CD4-positive, alpha-beta memory T cell (primary cell): ENCODE measurements around the gene SLC2A4. TPM values are rescaled to one million over a fixed set of nuclear protein-coding genes. Genes with fewer than 3 reads are reported as not detected.

Source experiments
- CTCF ChIA-PET: fragments of 350-600 bp; sonication (Branson Sonifier 250); formaldehyde crosslinking; loops from one replicate; lab custom pipeline; 2021; ENCODE audit warnings: inconsistent platforms; ENCODE audit not compliant: partially characterized antibody; lab: Charles Lee
- POLR2A ChIA-PET: fragments of 350-600 bp; sonication (Branson Sonifier 250); formaldehyde crosslinking; loops from one replicate; lab custom pipeline; 2021; ENCODE audit not compliant: partially characterized antibody; lab: Charles Lee
- DNase-seq, 5 donors: peaks; one replicate each; pipeline versions ENCODE4 v3.0.0 to v3.0.0-alpha.2; 2020 to 2022; ENCODE audit warnings: mixed read lengths in 1 of 5
- H3K27ac ChIP-seq: one replicate; pipeline ENCODE4 v1.7.0; 2013; ENCODE audit warnings: low read depth, low read length
- H3K27me3 ChIP-seq: 2 replicates; pipeline ENCODE4 v1.7.0; 2013; ENCODE audit warnings: mild to moderate bottlenecking, low read length, moderate library complexity; ENCODE audit not compliant: insufficient read depth
- H3K36me3 ChIP-seq: 2 replicates; pipeline ENCODE4 v1.7.0; 2013; ENCODE audit warnings: mild to moderate bottlenecking, low read length, moderate library complexity; ENCODE audit not compliant: insufficient read depth
- H3K4me1 ChIP-seq: 2 replicates; pipeline ENCODE4 v1.7.0; 2013; ENCODE audit warnings: mild to moderate bottlenecking, low read length, moderate library complexity; ENCODE audit not compliant: insufficient read depth
- H3K4me3 ChIP-seq, 2 donors: one replicate each; pipeline ENCODE4 v1.7.0; 2013; ENCODE audit warnings: low read length in 2 of 2, mild to moderate bottlenecking in 1 of 2
- H3K9me3 ChIP-seq, 2 donors: one replicate each; pipeline ENCODE4 v1.7.0; 2013; ENCODE audit warnings: low read length in 2 of 2, control low read depth in 1 of 2; ENCODE audit not compliant: control insufficient read depth in 1 of 2
- H3K27ac Mint-ChIP-seq, 7 donors: one replicate each; pipeline ENCODE4 v1.8.0; 2020 to 2021; ENCODE audit warnings: mixed read lengths in 7 of 7, mild to moderate bottlenecking in 6 of 7, inconsistent platforms in 3 of 7, moderate library complexity in 3 of 7
- H3K27me3 Mint-ChIP-seq, 2 donors: one replicate each; pipeline ENCODE4 v1.8.0; 2020 to 2021; ENCODE audit warnings: mixed read lengths in 2 of 2
- H3K36me3 Mint-ChIP-seq, 2 donors: one replicate each; pipeline ENCODE4 v1.8.0; 2020 to 2021; ENCODE audit warnings: mixed read lengths in 2 of 2, inconsistent platforms in 1 of 2, mild to moderate bottlenecking in 1 of 2
- H3K4me1 Mint-ChIP-seq, 4 donors: one replicate each; pipeline ENCODE4 v1.8.0; 2020 to 2021; ENCODE audit warnings: mixed read lengths in 4 of 4, mild to moderate bottlenecking in 1 of 4
- H3K4me3 Mint-ChIP-seq, 8 donors: one replicate each; pipeline ENCODE4 v1.8.0; 2020 to 2021; ENCODE audit warnings: mixed read lengths in 8 of 8, mild to moderate bottlenecking in 7 of 8, moderate library complexity in 6 of 8, inconsistent platforms in 3 of 8
- H3K9me3 Mint-ChIP-seq, 8 donors: one replicate each; pipeline ENCODE4 v1.8.0; 2020 to 2021; ENCODE audit warnings: mixed read lengths in 8 of 8, mild to moderate bottlenecking in 5 of 8, inconsistent platforms in 3 of 8, moderate library complexity in 1 of 8
- intact Hi-C: fragments of 100-400 bp; cut with micrococcal nuclease; formaldehyde crosslinking; loops from one replicate; pipeline ENCODE4 v1.15.1; 2023
- polyA plus RNA-seq, 2 donors: library from polyadenylated mRNA; unstranded; fragments of 300-500 nt; fragmentation: Illumina TruSeq; gene quantifications; one replicate each; pipeline ENCODE4 v1.2.3, GENCODE V29; 2021
- total RNA-seq, 2 experiments: library from RNA; stranded (reverse); gene quantifications; one replicate each; pipeline ENCODE4 v1.2.3, GENCODE V29; 2021

SLC2A4 gene
- total and polyA plus RNA-seq, 4 experiments from 2014 or later: not detected

DNA sequence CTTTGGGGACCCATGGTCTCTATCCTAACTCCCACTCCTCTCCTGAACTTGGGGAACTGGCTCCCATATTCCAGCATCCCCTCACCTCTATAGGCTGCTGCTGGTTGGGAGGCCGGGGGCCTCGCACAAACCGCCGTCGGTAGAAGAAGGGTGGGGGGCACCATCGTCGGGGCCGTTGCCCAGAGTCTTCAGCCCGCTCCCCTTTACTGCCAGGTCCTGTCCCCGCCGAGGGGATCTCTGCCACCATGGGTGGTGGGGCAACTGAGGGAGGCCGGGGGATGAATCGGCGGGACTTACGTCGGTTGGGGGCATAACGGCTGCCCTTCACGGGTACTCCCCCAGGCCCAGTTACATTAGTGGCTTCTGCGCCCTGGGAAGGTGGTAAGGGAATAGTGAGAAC lies 8.6 kb downstream of the SLC2A4 start:
- no peak overlapping the region for H3K27ac Mint-ChIP-seq
- H3K4me3 ChIP-seq: no peak overlapping the region
- no peaks in the 10 kb centered on the region for H3K9me3 ChIP-seq
- H3K9me3 Mint-ChIP-seq: no peaks in the 10 kb centered on the region
- H3K36me3 ChIP-seq: no peaks in the 10 kb centered on the region
- intact Hi-C loops: loop anchor here (10.0 kb wide), 1 partner anchor 155 kb away; no protein-coding TSS in a partner anchor
- H3K36me3 Mint-ChIP-seq: no peaks in the 10 kb centered on the region
- peaks cover 2 to 17% (median 7%) of the 10 kb centered on the region in 4 donors for H3K4me1 Mint-ChIP-seq
- no peak overlapping the region for H3K27ac ChIP-seq
- peaks cover 10% of the 10 kb centered on the region for H3K4me1 ChIP-seq
- H3K27me3 ChIP-seq: no peaks in the 10 kb centered on the region
- no peak for DNase-seq
- CTCF ChIA-PET: no interaction called here
- H3K4me3 Mint-ChIP-seq: no peak overlapping the region
- H3K27me3 Mint-ChIP-seq: peaks cover 5 to 16% of the 10 kb centered on the region in 2 donors
- POLR2A ChIA-PET: interaction anchor here (1.4 kb wide), 1 partner anchor 51 kb away, joined by 3 read pairs; the partner anchor contains the start of gene PHF23

- H3K36me3 Mint-ChIP-seq: no peaks in the 10 kb centered on the region
- H3K27ac Mint-ChIP-seq: no peak overlapping the region
- POLR2A ChIA-PET: interaction anchor here (1.4 kb wide), 1 partner anchor 52 kb away, joined by 3 read pairs; the partner anchor contains the start of gene PHF23
- no peak overlapping the region for H3K4me3 ChIP-seq
- no peak overlapping the region for H3K27ac ChIP-seq
- H3K27me3 ChIP-seq: no peaks in the 10 kb centered on the region
- H3K27me3 Mint-ChIP-seq: peaks cover 7 to 18% of the 10 kb centered on the region in 2 donors
- H3K4me1 Mint-ChIP-seq: peaks cover 4 to 22% (median 10%) of the 10 kb centered on the region in 4 donors
- H3K9me3 Mint-ChIP-seq: no peaks in the 10 kb centered on the region
- intact Hi-C loops: loop anchor here (10.0 kb wide), 1 partner anchor 156 kb away; no protein-coding TSS in a partner anchor
- no peaks in the 10 kb centered on the region for H3K9me3 ChIP-seq
- no peak overlapping the region for H3K4me3 Mint-ChIP-seq
- H3K36me3 ChIP-seq: no peaks in the 10 kb centered on the region
- CTCF ChIA-PET: interaction anchor here (1.2 to 1.5 kb wide), 2 partner anchors 8 to 238 kb away, joined by 3 to 4 read pairs; partner anchors contain the start of gene SLC2A4
- no peak for DNase-seq
- H3K4me1 ChIP-seq: peaks cover 15% of the 10 kb centered on the region
These were observed 9.2 kb downstream of the SLC2A4 start for GRCh38 chr17:7290685-7291084.

GRCh38 chr17:7292194-7292593 lies 10.7 kb downstream of the SLC2A4 start:
- no peak for DNase-seq
- H3K4me3 Mint-ChIP-seq: no peak overlapping the region
- Histone ChIP-seq H3K4me1 (peaks cover 26% of the 10 kb centered on the region), H3K9me3 (no peaks in the 10 kb centered on the region), H3K27ac (no peak overlapping the region), H3K4me3 (no peak overlapping the region), H3K36me3 (no peaks in the 10 kb centered on the region), H3K27me3 (no peaks in the 10 kb centered on the region)
- no peak overlapping the region for H3K27ac Mint-ChIP-seq
- H3K9me3 Mint-ChIP-seq: no peaks in the 10 kb centered on the region
- intact Hi-C loops: loop anchor here (10.0 kb wide), 1 partner anchor 157 kb away; no protein-coding TSS in a partner anchor
- POLR2A ChIA-PET: interaction anchor here (2.1 kb wide), 1 partner anchor 23 kb away, joined by 6 read pairs; the partner anchor contains the start of gene GPS2
- CTCF ChIA-PET: interaction anchor here (1.2 to 1.8 kb wide), 3 partner anchors 10 to 246 kb away, joined by 3 to 6 read pairs (median 4); partner anchors contain the start of gene SLC2A4
- peaks cover 2 to 19% of the 10 kb centered on the region in 2 donors for H3K27me3 Mint-ChIP-seq
- peaks cover 7 to 31% (median 18%) of the 10 kb centered on the region in 4 donors for H3K4me1 Mint-ChIP-seq
- H3K36me3 Mint-ChIP-seq: no peaks in the 10 kb centered on the region

DNA sequence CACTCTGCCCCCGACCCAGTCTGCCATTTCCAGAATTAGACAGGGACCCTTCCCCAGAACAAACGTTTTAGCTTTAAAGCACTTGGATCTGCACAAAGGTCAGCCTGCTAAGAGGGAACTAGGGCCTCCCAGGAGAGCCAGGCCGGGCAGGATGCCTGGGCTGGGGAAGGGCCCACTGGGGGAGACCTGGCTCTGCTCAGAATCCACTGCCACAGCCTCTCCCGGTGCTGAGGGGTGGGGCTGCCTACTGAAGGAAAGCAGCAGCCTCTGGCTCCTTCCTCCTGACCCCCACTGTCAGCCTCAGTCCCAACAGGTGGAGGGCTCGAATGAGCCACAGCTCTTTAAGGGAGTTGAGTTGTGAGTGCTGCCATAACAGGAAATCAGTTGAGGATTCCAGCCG lies 11.2 kb downstream of the SLC2A4 start:
- H3K27ac Mint-ChIP-seq: peak overlapping the region in 1 of 7 donors; percentile 13
- Histone ChIP-seq H3K4me3 (no peak overlapping the region), H3K36me3 (no peaks in the 10 kb centered on the region), H3K4me1 (peaks cover 26% of the 10 kb centered on the region), H3K27ac (no peak overlapping the region), H3K9me3 (no peaks in the 10 kb centered on the region), H3K27me3 (no peaks in the 10 kb centered on the region)
- H3K9me3 Mint-ChIP-seq: no peaks in the 10 kb centered on the region
- H3K36me3 Mint-ChIP-seq: no peaks in the 10 kb centered on the region
- H3K4me1 Mint-ChIP-seq: peaks cover 7 to 31% (median 18%) of the 10 kb centered on the region in 4 donors
- peaks cover 2 to 19% of the 10 kb centered on the region in 2 donors for H3K27me3 Mint-ChIP-seq
- POLR2A ChIA-PET: interaction anchor here (2.1 kb wide), 1 partner anchor 23 kb away, joined by 6 read pairs; the partner anchor contains the start of gene GPS2
- CTCF ChIA-PET: interaction anchor here (1.1 to 1.8 kb wide), 2 partner anchors 71 to 247 kb away, joined by 6 read pairs; no protein-coding TSS in a partner anchor
- H3K4me3 Mint-ChIP-seq: peak overlapping the region in 3 of 8 donors; percentile 59 to 76 (median 68)
- intact Hi-C loops: loop anchor here (10.0 kb wide), 1 partner anchor 158 kb away; no protein-coding TSS in a partner anchor
- no peak for DNase-seq

DNA sequence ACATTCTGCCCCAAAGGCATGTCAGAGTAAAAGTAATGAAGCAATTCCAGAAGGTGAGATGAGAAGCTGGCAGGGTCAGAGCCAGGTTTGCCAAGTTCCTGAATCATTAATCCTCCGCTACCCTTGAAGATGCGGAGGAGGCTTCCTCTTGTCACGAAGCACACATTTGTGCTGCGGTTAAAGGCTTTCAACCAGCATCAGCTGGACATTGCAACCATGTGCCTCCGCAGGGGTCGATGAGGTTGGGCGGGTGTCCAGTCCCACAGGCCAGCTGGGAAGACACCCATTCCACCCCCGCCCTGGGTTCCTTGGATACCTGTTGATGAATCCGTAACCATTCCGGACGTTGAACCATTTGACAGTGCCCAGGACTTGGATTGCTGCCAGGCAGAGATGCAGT lies 11.6 kb downstream of the SLC2A4 start:
- intact Hi-C loops: loop anchor here (10.0 kb wide), 1 partner anchor 158 kb away; no protein-coding TSS in a partner anchor
- Mint-ChIP-seq H3K27me3 (peaks cover 2 to 19% of the 10 kb centered on the region in 2 donors), H3K27ac (peak overlapping the region in 2 of 7 donors; percentile 13 to 41), H3K4me3 (peak overlapping the region in 5 of 8 donors; percentile 16 to 76 (median 64)), H3K36me3 (no peaks in the 10 kb centered on the region), H3K4me1 (peaks cover 7 to 31% (median 18%) of the 10 kb centered on the region in 4 donors), H3K9me3 (no peaks in the 10 kb centered on the region)
- ChIA-PET POLR2A (interaction anchor here (0.6 to 2.1 kb wide), 2 partner anchors 22 to 321 kb away, joined by 4 to 6 read pairs; partner anchors contain the start of genes FXR2 and GPS2), CTCF (interaction anchor here (1.1 to 1.8 kb wide), 2 partner anchors 72 to 247 kb away, joined by 6 read pairs; no protein-coding TSS in a partner anchor)
- no peaks in the 10 kb centered on the region for H3K27me3 ChIP-seq
- no peaks in the 10 kb centered on the region for H3K9me3 ChIP-seq
- no peak for DNase-seq
- H3K4me1 ChIP-seq: peaks cover 26% of the 10 kb centered on the region
- no peak overlapping the region for H3K27ac ChIP-seq
- H3K36me3 ChIP-seq: no peaks in the 10 kb centered on the region
- H3K4me3 ChIP-seq: no peak overlapping the region

DNA sequence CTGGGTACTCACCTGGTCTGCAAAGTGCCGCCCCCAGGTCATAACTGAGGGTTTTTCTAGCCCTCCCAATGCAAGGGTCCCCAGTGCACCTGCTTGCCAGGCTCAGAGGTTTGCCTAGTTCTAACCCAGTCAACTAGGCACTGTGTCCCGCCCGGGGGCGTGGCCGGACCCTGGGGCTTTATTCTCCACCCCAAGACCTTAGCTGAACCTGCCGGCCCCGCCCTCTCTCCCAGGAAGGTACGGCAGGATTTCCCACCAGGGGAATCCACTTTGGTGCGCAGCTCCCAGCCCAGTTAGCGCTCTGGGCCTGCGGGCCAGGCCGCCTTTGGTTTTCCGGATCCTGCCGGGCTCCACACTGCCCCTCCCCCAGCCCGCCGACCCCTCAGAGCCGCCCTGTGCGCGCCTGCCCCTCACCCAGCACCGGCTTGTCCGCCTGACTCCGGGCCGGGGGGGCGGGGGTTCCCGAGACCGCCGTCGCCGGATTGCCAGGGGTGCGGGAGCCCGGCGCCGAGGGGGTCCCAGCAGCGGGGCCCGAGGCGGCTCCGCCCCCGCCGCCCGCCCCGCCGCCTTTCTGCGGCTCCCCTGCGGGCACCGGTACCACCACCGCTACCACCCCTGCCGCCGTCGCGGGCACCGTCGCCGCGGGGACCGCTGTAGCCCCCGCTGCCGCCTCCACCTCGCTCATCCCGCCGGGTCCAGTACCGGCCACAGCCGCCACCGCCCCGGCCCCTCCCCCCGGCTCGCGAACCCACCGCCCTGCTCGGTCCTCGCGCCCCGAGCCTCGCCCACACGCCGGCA lies 12.5 kb downstream of the SLC2A4 start:
- Histone ChIP-seq H3K36me3 (no peaks in the 10 kb centered on the region), H3K4me1 (peaks cover 26% of the 10 kb centered on the region), H3K27ac (no peak overlapping the region), H3K9me3 (no peaks in the 10 kb centered on the region), H3K4me3 (no peak overlapping the region), H3K27me3 (no peaks in the 10 kb centered on the region)
- DNase-seq: peak in 3 of 5 donors; percentile 13 to 50 (median 15)
- intact Hi-C loops: loop anchor here (10.0 kb wide), 1 partner anchor 159 kb away; no protein-coding TSS in a partner anchor
- Mint-ChIP-seq H3K4me1 (peaks cover 7 to 31% (median 18%) of the 10 kb centered on the region in 4 donors), H3K36me3 (no peaks in the 10 kb centered on the region), H3K27me3 (peaks cover 2 to 19% of the 10 kb centered on the region in 2 donors), H3K27ac (peak overlapping the region in 4 of 7 donors; percentile 24 to 77 (median 56)), H3K4me3 (peak overlapping the region; percentile 21 to 76 (median 64)), H3K9me3 (no peaks in the 10 kb centered on the region)
- CTCF ChIA-PET: interaction anchor here (1.1 to 1.8 kb wide), 2 partner anchors 73 to 248 kb away, joined by 6 read pairs; no protein-coding TSS in a partner anchor
- POLR2A ChIA-PET: interaction anchor here (0.6 to 2.1 kb wide), 2 partner anchors 21 to 321 kb away, joined by 4 to 6 read pairs; partner anchors contain the start of genes FXR2 and GPS2
